ENCODE measurements around the gene LEMD1.
A peak's percentile ranks its signal among the peaks of the same experiment; 100 is the strongest.
"Not testable (repeated sequence)": the region's sequence is repeated elsewhere in the genome, so short reads cannot be mapped to it uniquely, and the experiment has no call there.

Gene LEMD1

GRCh38 chr1:205376739-205377138 lies 45.1 kb downstream of the LEMD1 start:
- no peak for DNase-seq

GRCh38 chr1:205375835-205376545 lies 45.9 kb downstream of the LEMD1 start:
- DNase-seq, result peak; percentile 54

GRCh38 chr1:205374210-205375078 lies 47.4 kb downstream of the LEMD1 start:
- DNase-seq, result no peak

GRCh38 chr1:205373798-205374175 lies 48.1 kb downstream of the LEMD1 start:
- DNase-seq, result no peak

GRCh38 chr1:205373022-205373797 lies 48.6 kb downstream of the LEMD1 start:
- no peak for DNase-seq

- no peak for DNase-seq
These were observed 49.8 kb downstream of the LEMD1 start for GRCh38 chr1:205371871-205372660.

GRCh38 chr1:205370780-205371179 lies 51.1 kb downstream of the LEMD1 start:
- no peak for DNase-seq

GRCh38 chr1:205369701-205370123 lies 52.1 kb downstream of the LEMD1 start:
- DNase-seq, result no peak

- DNase-seq, result no peak
These were observed 53.4 kb downstream of the LEMD1 start for GRCh38 chr1:205368478-205368877.

GRCh38 chr1:205365945-205366463 lies 55.9 kb downstream of the LEMD1 start:
- DNase-seq, result no peak

- not testable (repeated sequence) for DNase-seq
These were observed 56.8 kb downstream of the LEMD1 start for GRCh38 chr1:205365086-205365485.

GRCh38 chr1:205360891-205361290 lies 61.0 kb downstream of the LEMD1 start:
- DNase-seq, result no peak

GRCh38 chr1:205359771-205360565 lies 61.9 kb downstream of the LEMD1 start:
- no peak for DNase-seq

- DNase-seq, result no peak
These were observed 63.3 kb downstream of the LEMD1 start for GRCh38 chr1:205358579-205358978.

- no peak for DNase-seq
These were observed 64.3 kb downstream of the LEMD1 start for GRCh38 chr1:205357567-205357966.

GRCh38 chr1:205356440-205357139 lies 65.3 kb downstream of the LEMD1 start, which contains the start of gene KLHDC8A:
Gene KLHDC8A (minus strand): TSS chr1:205356922. CDS start chr1:205343604, 13,318 bp downstream.
- no peak for DNase-seq

GRCh38 chr1:205355075-205355453 lies 66.8 kb downstream of the LEMD1 start:
- DNase-seq, result no peak

GRCh38 chr1:205354259-205355074 lies 67.4 kb downstream of the LEMD1 start:
- DNase-seq, result peak; percentile 29

GRCh38 chr1:205353612-205354011 lies 68.2 kb downstream of the LEMD1 start:
- DNase-seq, result no peak

- no peak for DNase-seq
These were observed 68.7 kb downstream of the LEMD1 start for GRCh38 chr1:205353191-205353590.

Measured in NCI-H2171 (cell line).